ENCODE measurements around the gene DNAJB6.
A peak's percentile ranks its signal among the peaks of the same experiment; 100 is the strongest.

The DNAJB6 gene

GRCh38 chr7:157403646-157404401 lies 67.0 kb downstream of the DNAJB6 start:
- TF ChIP-seq ZFP30 (CRISPR knock-in tag; IDR thresholded peaks at IDR 0.05) (no peak), CSRNP3 (CRISPR knock-in tag; IDR thresholded peaks at IDR 0.05) (no peak), OSR1 (CRISPR knock-in tag; IDR thresholded peaks at IDR 0.05) (no peak), ZFP3 (CRISPR knock-in tag; IDR thresholded peaks at IDR 0.05) (no peak), ISL1 (CRISPR knock-in tag; IDR thresholded peaks at IDR 0.05) (no peak), BACH2 (CRISPR knock-in tag; IDR thresholded peaks at IDR 0.05; ENCODE audit: borderline replicate concordance) (no peak), ZNF565 (CRISPR knock-in tag; conservative IDR thresholded peaks at IDR 0.05; ENCODE audit: low read depth) (no peak), RARB (CRISPR knock-in tag; IDR thresholded peaks at IDR 0.05) (no peak), CSDC2 (CRISPR knock-in tag; IDR thresholded peaks at IDR 0.05) (no peak), TOX (CRISPR knock-in tag; IDR thresholded peaks at IDR 0.05; ENCODE audit: borderline replicate concordance) (no peak)
- ATAC-seq, result no peak

- TF ChIP-seq ZNF70 (CRISPR knock-in tag; IDR thresholded peaks at IDR 0.05) (no peak), SNAI2 (CRISPR knock-in tag; IDR thresholded peaks at IDR 0.05) (0 out of 2 replicates have a peak, but pooled peaks have one; percentile 6), ZFP3 (CRISPR knock-in tag; IDR thresholded peaks at IDR 0.05) (0 out of 2 replicates have a peak, but pooled peaks have one; percentile 19), CSDC2 (CRISPR knock-in tag; IDR thresholded peaks at IDR 0.05) (0 out of 2 replicates have a peak, but pooled peaks have one; percentile 27), POU6F1 (CRISPR knock-in tag; IDR thresholded peaks at IDR 0.05; ENCODE audit: borderline replicate concordance, low read depth) (no peak)
- peak; percentile 28 for ATAC-seq
These were observed 68.2 kb downstream of the DNAJB6 start for GRCh38 chr7:157404845-157405481.

- peak; percentile 2; the same call in 2 of the 3 replicates for ATAC-seq
- TF ChIP-seq ZNF70 (CRISPR knock-in tag; IDR thresholded peaks at IDR 0.05) (no peak), ISL1 (CRISPR knock-in tag; IDR thresholded peaks at IDR 0.05) (no peak)
These were observed 68.7 kb downstream of the DNAJB6 start for GRCh38 chr7:157405501-157405900.

- no peak for TF ChIP-seq POU6F1 (CRISPR knock-in tag; IDR thresholded peaks at IDR 0.05; ENCODE audit: borderline replicate concordance, low read depth)
- TF ChIP-seq CSRNP3 (CRISPR knock-in tag; IDR thresholded peaks at IDR 0.05), result no peak
- no peak for TF ChIP-seq ZNF8 (CRISPR knock-in tag; IDR thresholded peaks at IDR 0.05)
- TF ChIP-seq ZNF70 (CRISPR knock-in tag; IDR thresholded peaks at IDR 0.05), result no peak
- no peak for TF ChIP-seq ZFP30 (CRISPR knock-in tag; IDR thresholded peaks at IDR 0.05)
- no peak for TF ChIP-seq TSHZ2 (CRISPR knock-in tag; IDR thresholded peaks at IDR 0.05)
- TF ChIP-seq PATZ1 (CRISPR knock-in tag; IDR thresholded peaks at IDR 0.05; ENCODE audit: borderline replicate concordance), result no peak
- no peak for TF ChIP-seq ISL1 (CRISPR knock-in tag; IDR thresholded peaks at IDR 0.05)
- ATAC-seq, result peak; percentile 18
These were observed 69.4 kb downstream of the DNAJB6 start for GRCh38 chr7:157405914-157406810.

Data from SK-N-SH treated with all-trans-retinoic acid at 6 μM for 48 hours (cell line).